Measurements from ENCODE around the gene FAF1. TPM values are rescaled to one million over a fixed set of nuclear protein-coding genes. Genes with fewer than 3 reads are reported as not detected.

The FAF1 gene
- total and polyA plus RNA-seq, 9 of the 15 experiments (the other 6 are each of a cell fraction or from before 2014, with no cell fraction given) = 48.7 to 225 (median 118) TPM

GRCh38 chr1:50967416-50968157 lies 7.5 kb upstream of the FAF1 start (continued):
- no peak for TF ChIP-seq ZNF407 (IDR thresholded peaks at IDR 0.05; ENCODE audit: low read depth)
- no peak for TF ChIP-seq HDAC6 (IDR thresholded peaks at IDR 0.05; ENCODE audit: low read depth, low read length)
- TF ChIP-seq ZNF695 (CRISPR knock-in tag; IDR thresholded peaks at IDR 0.05) = no peak
- TF ChIP-seq HMBOX1 (IDR thresholded peaks at IDR 0.05) = 0 out of 2 replicates have a peak, but pooled peaks have one; percentile 6
- 0 out of 4 replicates have a peak, but pooled peaks of 1 of the 2 experiments have one; percentile 17 for TF ChIP-seq KDM1A (IDR thresholded peaks at IDR 0.05)
- TF ChIP-seq ARID3B (CRISPR knock-in tag; IDR thresholded peaks at IDR 0.05; ENCODE audit: borderline replicate concordance) = no peak
- no peak for TF ChIP-seq PHB2 (IDR thresholded peaks at IDR 0.05; ENCODE audit: low read depth)
- TF ChIP-seq MITF (IDR thresholded peaks at IDR 0.05) = no peak
- TF ChIP-seq ZNF668 (CRISPR knock-in tag; IDR thresholded peaks at IDR 0.05) = no peak
- TF ChIP-seq ELK3 (CRISPR knock-in tag; IDR thresholded peaks at IDR 0.05) = no peak
- TF ChIP-seq NELFE (IDR thresholded peaks at IDR 0.05; ENCODE audit: insufficient read depth, insufficient read length) = no peak

All from K562 (cell line).